ENCODE measurements around the gene FNIP1.

The FNIP1 gene

GRCh38 chr5:131789765-131790164, 7.1 kb downstream of the FNIP1 start:
- DNase-seq (ENCODE audit: low spot score) = no peak
- in situ Hi-C loops (cut with MboI; ENCODE audit: low pct_unique_long_range_greater_than_20kb, low sequenced_read_pairs, unreplicated experiment) = no loop called here
- TF ChIP-seq CTCF (IDR thresholded peaks at IDR 0.05; ENCODE audit: extremely low read depth, insufficient read depth, missing control alignments) = no peak

- no peak for TF ChIP-seq CTCF (IDR thresholded peaks at IDR 0.05; ENCODE audit: extremely low read depth, insufficient read depth, missing control alignments)
- no peak for DNase-seq (ENCODE audit: low spot score)
- in situ Hi-C loops (cut with MboI; ENCODE audit: low pct_unique_long_range_greater_than_20kb, low sequenced_read_pairs, unreplicated experiment) = no loop called here
Measured at GRCh38 chr5:131787736-131788135, 9.1 kb downstream of the FNIP1 start.

- in situ Hi-C loops (cut with MboI; ENCODE audit: low pct_unique_long_range_greater_than_20kb, low sequenced_read_pairs, unreplicated experiment) = no loop called here
- DNase-seq (ENCODE audit: low spot score) = no peak
- TF ChIP-seq CTCF (IDR thresholded peaks at IDR 0.05; ENCODE audit: extremely low read depth, insufficient read depth, missing control alignments) = no peak
Measured at GRCh38 chr5:131786900-131787692, 9.7 kb downstream of the FNIP1 start.

- no peak for TF ChIP-seq CTCF (IDR thresholded peaks at IDR 0.05; ENCODE audit: extremely low read depth, insufficient read depth, missing control alignments)
- in situ Hi-C loops (cut with MboI; ENCODE audit: low pct_unique_long_range_greater_than_20kb, low sequenced_read_pairs, unreplicated experiment) = no loop called here
- DNase-seq (ENCODE audit: low spot score) = no peak
Measured at GRCh38 chr5:131786036-131786435, 10.8 kb downstream of the FNIP1 start.

- in situ Hi-C loops (cut with MboI; ENCODE audit: low pct_unique_long_range_greater_than_20kb, low sequenced_read_pairs, unreplicated experiment) = no loop called here
- TF ChIP-seq CTCF (IDR thresholded peaks at IDR 0.05; ENCODE audit: extremely low read depth, insufficient read depth, missing control alignments) = no peak
- no peak for DNase-seq (ENCODE audit: low spot score)
Measured at GRCh38 chr5:131783874-131784273, 12.9 kb downstream of the FNIP1 start.

GRCh38 chr5:131783357-131783756, 13.5 kb downstream of the FNIP1 start:
- TF ChIP-seq CTCF (IDR thresholded peaks at IDR 0.05; ENCODE audit: extremely low read depth, insufficient read depth, missing control alignments) = no peak
- DNase-seq (ENCODE audit: low spot score) = no peak
- in situ Hi-C loops (cut with MboI; ENCODE audit: low pct_unique_long_range_greater_than_20kb, low sequenced_read_pairs, unreplicated experiment) = no loop called here

Measured in GM13977 (cell line).